NCI-H82 (cell line): ENCODE measurements around the gene PTPRS.
"Not testable (repeated sequence)": the region's sequence is repeated elsewhere in the genome, so short reads cannot be mapped to it uniquely, and the experiment has no call there.

Experiments
- DNase-seq: peaks from one replicate; lab custom pipeline; 2025; lab: John Stamatoyannopoulos, UW

Gene PTPRS

GRCh38 chr19:5333581-5334365 lies 6.8 kb downstream of the PTPRS start:
- DNase-seq, result no peak

- no peak for DNase-seq
These were observed 8.1 kb downstream of the PTPRS start for GRCh38 chr19:5332501-5332900.

GRCh38 chr19:5331790-5332189 lies 8.8 kb downstream of the PTPRS start:
- no peak for DNase-seq

- no peak for DNase-seq
These were observed 10.3 kb downstream of the PTPRS start for GRCh38 chr19:5330307-5330720.

- DNase-seq, result no peak
These were observed 11.5 kb downstream of the PTPRS start for GRCh38 chr19:5329141-5329540.

- not testable (repeated sequence) for DNase-seq
These were observed 12.2 kb downstream of the PTPRS start for GRCh38 chr19:5328407-5328806.

- no peak for DNase-seq
These were observed 13.5 kb downstream of the PTPRS start for GRCh38 chr19:5326986-5327623.

- no peak for DNase-seq
These were observed 14.1 kb downstream of the PTPRS start for GRCh38 chr19:5326545-5326944.

- no peak for DNase-seq
These were observed 15.7 kb downstream of the PTPRS start for GRCh38 chr19:5324947-5325346.

- DNase-seq, result no peak
These were observed 17.2 kb downstream of the PTPRS start for GRCh38 chr19:5323475-5323811.

- DNase-seq, result peak; percentile 8
These were observed 18.5 kb downstream of the PTPRS start for GRCh38 chr19:5321851-5322681.

- DNase-seq, result no peak
These were observed 19.5 kb downstream of the PTPRS start for GRCh38 chr19:5321066-5321642.

- DNase-seq, result no peak
These were observed 21.1 kb downstream of the PTPRS start for GRCh38 chr19:5319516-5319915.

GRCh38 chr19:5318306-5318705 lies 22.3 kb downstream of the PTPRS start:
- DNase-seq, result no peak

- DNase-seq, result no peak
These were observed 23.3 kb downstream of the PTPRS start for GRCh38 chr19:5317321-5317720.

GRCh38 chr19:5316138-5316537 lies 24.5 kb downstream of the PTPRS start:
- no peak for DNase-seq

- DNase-seq, result no peak
These were observed 25.7 kb downstream of the PTPRS start for GRCh38 chr19:5314907-5315298.

GRCh38 chr19:5314012-5314906 lies 26.4 kb downstream of the PTPRS start:
- no peak for DNase-seq

- no peak for DNase-seq
These were observed 27.3 kb downstream of the PTPRS start for GRCh38 chr19:5313307-5313706.

- DNase-seq, result no peak
These were observed 28.6 kb downstream of the PTPRS start for GRCh38 chr19:5312058-5312457.

- DNase-seq, result no peak
These were observed 31.0 kb downstream of the PTPRS start for GRCh38 chr19:5309438-5310204.
